Inflammatory macrophage (primary cell): ENCODE data around the gene RSPRY1.

ENCODE experiments used
- DNase-seq, 2 donors: peaks; one replicate each; pipeline ENCODE4 v3.0.0-alpha.2; 2020 to 2022

The RSPRY1 gene

DNA sequence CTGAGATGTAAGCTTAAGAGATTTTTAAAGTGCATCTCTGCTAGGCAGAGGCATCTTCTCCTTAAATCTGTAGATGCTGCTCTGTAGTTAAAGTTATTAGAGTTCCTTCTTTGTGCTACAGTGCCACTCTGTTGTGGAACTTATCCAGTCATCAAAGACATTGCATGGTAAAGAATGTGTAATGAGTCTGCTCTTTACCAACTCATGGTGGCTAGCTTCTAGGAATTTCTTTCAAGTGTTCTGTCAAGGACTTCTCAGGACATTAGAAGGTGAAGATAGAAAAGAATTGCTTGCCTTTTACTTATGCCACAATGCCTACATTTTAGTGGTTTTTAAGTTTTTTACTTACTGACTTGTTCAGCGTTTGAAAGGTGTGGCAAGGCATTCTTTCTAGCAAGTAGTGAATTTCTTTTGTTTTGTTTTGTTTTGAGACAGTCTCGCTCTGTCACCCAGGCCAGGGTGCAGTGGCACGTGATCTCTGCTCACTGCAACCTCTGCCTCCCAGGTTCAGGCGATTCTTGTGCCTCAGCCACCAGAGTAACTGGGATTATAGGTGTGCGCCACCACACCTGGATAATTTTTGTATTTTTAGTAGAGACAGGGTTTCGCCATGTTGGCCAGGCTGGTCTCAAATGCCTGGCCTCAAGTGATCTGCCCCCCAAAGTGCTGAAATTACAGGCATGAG is 38.7 kb downstream of the RSPRY1 start:
- DNase-seq = no peak

DNA sequence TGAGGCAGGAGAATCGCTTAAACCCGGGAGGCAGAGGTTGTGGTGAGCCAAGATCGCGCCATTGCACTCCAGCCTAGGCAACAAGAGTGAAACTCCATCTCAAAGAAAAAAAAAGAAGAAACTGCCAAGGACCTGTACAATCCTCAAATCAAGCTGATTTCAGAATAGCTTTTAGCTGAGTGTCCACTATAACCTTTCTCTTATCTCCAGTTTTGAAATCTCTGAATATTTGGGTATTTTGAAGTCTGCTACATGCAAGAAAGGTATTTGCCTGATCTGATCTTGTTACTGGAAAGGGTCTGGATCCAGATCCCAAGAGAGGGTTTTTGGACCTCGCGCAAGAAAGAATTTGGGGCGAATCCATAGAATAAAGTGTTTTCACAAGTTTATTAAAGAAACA is 39.8 kb downstream of the RSPRY1 start:
- DNase-seq = no peak

- no peak for DNase-seq
These were observed 40.8 kb downstream of the RSPRY1 start for GRCh38 chr16:57226701-57227621.

GRCh38 chr16:57229079-57229478 is 43.0 kb downstream of the RSPRY1 start:
- no peak for DNase-seq

- no peak for DNase-seq
These were observed 45.8 kb downstream of the RSPRY1 start for GRCh38 chr16:57231821-57232350.

- no peak for DNase-seq
These were observed 48.0 kb downstream of the RSPRY1 start for GRCh38 chr16:57233944-57234706.

DNA sequence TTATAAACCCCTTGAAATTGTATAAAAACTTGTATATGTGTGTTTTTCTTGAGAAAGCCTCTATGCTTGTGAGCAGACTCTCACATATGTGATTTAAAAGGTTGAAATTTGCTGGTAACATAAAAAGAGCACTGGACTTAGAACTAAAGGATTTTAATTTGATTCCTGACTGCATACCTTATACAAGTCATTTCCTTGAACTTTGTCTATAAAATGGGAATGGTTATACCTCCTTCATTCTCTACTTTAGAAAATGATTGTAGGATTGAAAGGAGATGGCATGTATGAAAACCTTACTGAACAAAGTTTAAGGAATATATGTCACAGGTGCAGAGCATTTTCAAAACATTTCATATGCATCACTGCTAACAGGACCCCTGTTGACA is 48.6 kb downstream of the RSPRY1 start:
- DNase-seq = no peak

DNA sequence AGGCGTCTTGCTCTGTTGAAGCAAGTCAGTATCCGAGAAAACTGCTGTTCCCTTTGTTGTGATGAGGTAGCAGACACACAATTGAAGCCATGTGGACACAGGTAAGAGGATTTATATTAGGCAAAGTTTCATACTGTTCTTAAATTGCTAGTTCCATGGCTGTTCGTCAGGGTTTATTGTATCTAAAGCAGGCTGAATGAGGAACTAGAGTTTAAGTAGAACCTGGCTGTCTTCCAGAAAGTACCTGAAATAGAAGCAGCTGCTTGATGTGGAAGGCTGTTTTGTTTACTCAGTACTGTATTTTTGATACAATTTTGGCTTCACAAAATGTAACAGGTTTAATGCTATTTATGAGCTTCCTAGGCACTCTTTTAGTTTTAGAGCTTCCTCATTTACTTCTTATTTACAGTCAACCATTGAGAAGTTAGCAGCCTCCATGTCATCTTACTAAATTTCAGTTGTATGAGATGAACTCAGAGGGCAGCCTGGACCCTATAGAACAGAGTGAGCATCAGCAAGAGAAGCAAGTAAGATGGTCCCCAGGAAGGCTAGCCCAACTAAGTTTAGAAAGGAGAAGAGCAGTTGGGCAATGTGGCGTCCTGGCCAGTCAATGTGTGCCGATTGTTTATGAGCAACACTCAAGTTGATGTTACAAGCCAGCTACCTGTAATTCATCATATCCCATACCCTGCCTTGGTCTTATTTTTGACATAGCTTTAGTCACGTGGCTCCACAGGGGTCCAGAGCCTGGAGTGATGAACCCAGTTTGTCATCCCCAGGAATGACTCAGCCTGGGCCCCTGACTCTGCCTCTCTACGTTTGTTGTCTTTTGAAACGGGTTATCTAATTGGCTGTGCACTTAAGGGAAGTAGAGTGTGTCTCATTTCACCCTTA is 49.2 kb downstream of the RSPRY1 start:
- DNase-seq = peak; percentile 6 to 28

DNA sequence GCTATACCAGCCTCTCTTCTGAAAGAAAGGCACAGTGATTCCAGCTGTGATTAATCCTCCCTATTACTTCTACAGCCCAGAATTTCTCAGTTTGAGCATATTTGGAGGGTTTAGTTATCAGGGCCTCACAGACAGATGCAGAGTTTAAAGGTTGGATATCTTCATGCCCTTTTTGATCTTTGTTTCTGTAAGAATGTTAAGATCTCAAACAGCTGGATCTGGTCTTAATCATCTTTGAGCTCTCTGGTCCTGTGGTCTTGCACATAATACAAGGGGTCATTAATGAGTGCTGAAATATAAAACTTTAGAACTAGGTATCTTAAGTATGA is 49.9 kb downstream of the RSPRY1 start:
- no peak for DNase-seq

DNA sequence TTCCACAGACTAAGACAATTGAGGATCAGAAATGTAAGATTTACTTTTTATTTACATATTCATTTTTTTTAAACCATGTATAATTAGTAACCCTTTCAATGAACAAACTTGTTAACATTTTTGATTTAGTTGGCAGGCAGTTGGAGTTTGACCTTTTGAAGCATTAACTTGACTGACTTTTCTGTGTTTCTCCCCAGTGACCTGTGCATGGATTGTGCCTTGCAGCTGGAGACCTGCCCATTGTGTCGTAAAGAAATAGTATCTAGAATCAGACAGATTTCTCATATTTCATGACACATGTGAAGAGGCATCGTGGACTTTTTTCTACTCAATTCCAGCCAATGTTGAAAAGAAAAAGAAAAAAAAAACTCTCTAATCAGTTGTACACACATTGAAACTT is 52.6 kb downstream of the RSPRY1 start:
- no peak for DNase-seq

DNA sequence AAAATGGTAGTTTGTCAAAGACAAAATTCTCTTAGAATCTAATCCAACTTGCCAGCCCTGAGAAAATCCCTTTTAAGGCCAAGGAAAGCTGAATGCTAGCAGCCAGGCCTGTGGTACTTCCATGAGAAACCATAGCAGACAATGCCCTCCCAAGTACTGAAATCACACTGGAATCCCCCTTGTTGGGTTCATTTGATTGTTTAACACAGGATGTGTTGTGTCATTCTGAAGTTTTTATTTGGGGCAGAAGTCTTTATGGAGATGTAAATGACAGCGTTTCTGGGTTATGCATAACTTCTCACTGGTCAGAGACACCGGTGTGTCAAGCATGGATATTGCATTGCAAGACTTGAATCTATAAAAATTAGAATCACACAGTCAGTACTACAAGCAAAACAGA is 53.0 kb downstream of the RSPRY1 start:
- DNase-seq = no peak

GRCh38 chr16:57240851-57241250 is 54.7 kb downstream of the RSPRY1 start:
- peak; percentile 50 to 53 for DNase-seq

DNA sequence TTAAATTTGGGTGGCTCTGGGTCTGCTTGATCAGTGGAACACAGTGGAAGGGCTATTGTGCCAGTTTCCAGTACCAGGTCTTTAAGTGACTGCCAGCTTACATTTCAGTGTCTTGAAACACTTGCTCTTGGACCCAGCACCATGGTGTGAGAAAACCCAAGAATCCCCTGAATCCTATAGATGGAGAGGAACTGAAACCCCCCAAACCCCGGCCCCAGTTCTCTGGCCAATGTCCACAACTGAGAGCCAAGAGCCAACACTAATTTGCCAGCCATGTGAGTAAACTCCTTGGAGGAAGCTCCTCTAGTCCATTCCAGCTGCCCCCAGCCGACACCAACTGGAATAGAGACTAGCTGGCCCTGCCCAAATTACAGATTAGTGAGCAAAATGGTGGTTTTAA is 56.5 kb downstream of the RSPRY1 start:
- DNase-seq = no peak

GRCh38 chr16:57244463-57244766 is 58.3 kb downstream of the RSPRY1 start:
- DNase-seq = no peak

DNA sequence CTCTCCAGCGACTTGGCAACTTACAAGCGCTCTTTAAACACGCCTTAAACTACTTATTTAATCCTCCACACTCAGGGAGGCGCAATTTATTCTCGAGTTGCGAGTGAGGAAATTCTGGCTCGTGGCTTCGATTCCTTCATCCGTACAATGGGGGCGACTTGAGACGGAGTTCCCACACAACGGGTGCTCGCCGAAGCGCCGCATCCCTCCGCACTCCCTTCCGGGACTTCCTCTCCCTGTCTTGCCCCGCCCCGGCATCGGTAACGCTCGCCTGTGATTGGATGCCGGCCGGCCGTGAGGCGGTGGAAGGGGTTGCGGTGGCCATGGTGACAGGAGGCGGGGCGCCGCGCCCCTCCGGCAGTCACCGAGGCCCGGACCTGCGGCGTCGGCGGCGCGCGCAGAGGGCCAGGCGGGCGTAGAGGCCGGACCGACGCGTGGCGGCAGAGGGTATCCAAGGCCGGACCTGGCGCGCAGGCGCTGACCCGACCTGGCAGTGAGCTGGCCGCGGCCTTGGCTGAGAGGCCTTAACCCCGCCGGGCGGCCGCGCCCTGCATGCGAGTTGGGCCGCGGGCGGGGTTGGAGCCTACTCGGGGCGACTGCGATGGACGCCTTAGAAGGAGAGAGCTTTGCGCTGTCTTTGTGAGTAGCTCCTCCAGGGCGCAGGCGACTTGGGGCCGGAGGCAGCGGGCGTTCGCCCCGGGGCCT is 58.8 kb downstream of the RSPRY1 start, which contains the start of gene ARL2BP:
Gene ARL2BP, plus strand, starts transcription at position 493 of the 705 bp plus-strand sequence. Its CDS starts 109 bp downstream, at position 602.
- DNase-seq = peak; percentile 98

DNA sequence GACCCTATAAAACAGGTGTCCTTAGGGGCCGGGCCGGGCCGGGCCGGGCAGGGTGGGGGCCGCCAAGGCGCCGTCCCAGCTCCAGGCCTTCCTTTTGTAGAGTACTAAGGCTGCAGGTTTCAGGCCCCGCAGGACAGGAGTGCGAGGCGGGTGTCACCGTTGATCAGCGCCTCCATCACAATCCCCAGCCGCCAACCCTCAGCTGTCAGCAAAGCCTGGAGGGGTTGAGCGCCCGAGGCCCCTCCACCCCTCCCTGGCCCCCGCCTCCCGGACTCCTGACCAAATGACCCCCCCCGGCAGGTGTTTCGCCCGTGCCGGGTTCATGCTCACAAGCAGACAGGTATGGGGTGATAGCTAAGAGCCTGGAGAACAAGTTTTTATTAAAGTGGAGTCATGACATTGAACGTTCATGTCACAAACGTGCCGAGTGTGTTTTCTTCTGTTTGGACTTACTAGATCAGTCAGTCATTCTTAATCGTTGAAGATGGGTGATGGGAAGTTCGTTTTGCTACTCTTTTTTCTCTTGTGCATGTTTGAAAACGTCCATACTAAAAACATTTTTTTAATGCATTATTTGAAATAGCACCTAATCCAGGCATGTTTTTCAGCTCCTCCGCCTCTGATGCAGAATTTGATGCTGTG is 59.5 kb downstream of the RSPRY1 start:
- no peak for DNase-seq

DNA sequence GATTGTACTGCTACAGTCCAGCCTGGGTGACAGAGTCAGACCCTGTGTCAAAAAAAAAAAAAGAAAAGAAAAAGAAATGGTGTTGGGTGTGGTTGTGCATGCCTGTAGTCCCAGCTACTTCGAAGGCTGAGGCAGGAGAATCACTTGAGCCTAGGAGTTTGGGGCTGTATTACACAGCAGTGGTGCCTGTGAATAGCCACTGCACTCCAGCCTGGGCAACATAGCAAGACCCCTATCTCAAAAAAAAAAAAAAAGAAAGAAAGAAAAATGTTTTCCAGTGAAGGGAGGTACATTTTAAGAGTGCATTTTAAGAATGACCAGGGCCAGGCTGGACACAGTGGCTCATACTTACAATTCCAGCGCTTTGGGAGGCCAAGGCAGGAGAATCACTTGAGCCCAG is 65.2 kb downstream of the RSPRY1 start:
- DNase-seq = no peak

DNA sequence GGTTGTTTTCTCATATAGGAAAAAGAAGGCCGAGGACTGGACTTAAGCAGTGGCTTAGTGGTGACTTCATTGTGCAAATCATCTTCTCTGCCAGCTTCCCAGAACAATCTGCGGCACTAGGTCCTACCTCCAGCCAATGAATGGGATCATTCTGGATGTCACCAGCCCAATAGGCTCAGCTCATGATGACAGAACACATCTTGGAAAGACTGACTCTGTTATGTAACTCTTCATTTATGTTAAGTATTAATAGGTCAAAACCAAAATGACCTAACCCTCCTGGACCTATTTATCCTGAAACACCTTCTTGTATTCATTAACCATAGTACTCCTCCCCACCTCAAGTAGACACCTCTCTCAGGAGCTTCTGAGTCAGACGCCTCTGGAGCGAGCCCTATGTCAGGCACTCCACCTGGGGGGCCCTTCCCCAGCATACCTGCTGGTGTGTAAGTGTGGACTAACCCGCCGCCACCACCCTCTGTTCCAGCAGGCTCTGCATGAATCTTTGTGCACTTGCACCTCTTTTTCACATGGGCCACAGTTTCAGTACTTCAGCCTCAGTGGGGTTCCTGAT is 66.1 kb downstream of the RSPRY1 start:
- no peak for DNase-seq

DNA sequence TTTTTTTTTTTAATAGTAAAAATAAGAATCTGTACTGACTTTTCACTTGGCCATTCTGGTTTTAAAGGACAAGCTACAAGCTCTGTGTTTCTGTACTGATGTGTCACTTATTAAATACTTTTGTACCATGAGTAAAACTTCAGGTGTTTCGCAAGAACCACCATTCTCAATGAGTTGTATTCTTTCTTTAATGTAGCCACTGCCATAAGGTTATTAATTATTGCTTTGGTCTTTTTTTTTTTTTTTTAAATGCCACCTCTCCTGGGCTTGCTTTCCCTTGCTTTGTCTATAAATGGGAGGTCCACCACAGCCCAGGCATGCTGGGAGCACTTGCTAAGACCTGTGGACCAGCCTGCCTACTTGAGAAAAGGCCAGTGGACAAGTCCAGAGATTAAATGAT is 67.3 kb downstream of the RSPRY1 start:
- no peak for DNase-seq

GRCh38 chr16:57255686-57256415 is 69.7 kb downstream of the RSPRY1 start:
- no peak for DNase-seq
